HCEC 1CT (cell line): ENCODE results near the gene SLC30A5.

Experiments used
- DNase-seq: peaks from one replicate; pipeline ENCODE4 v3.0.0-alpha.2; 2017

Gene SLC30A5

DNA sequence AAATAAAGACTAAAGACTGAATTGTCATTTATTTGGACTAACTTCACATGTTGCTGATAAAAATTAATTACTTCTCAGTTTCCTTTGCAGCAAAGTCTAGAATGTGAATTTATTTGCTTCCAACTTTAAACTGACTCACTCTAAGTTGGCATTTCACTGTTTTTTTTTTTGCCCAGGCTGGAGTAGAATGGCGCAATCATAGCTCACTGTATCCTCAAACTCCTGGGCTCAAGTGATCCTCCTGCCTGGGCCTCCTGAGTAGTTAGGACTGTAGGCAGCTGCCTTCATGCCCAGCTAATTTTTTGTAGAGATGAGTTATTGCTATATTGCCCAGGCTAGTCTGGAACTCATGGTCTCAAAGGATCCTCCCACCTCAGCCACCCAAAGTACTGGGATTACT is 76.7 kb downstream of the SLC30A5 start:
- no peak for DNase-seq

DNA sequence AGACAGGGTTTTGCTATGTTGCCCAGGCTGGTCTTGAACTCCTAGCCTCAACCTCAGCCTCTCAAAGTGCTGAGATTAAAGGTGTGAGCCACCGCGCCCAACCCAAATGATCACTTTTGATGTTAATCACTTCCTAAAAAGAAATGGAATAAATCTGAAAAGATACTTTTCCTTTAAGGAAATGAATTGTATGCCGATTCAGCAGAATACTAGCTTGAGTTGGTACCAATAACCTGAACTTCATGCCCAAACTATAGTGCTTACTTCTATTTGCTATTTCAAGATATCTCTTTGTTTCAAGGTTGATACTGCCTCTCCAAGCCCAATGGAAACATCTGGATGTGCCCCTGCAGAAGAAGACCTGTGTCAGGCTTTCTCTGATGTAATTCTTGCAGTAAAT is 77.2 kb downstream of the SLC30A5 start:
- DNase-seq: no peak
